A549 (cell line): Measurements from ENCODE around the gene SYCP2. TPM values are rescaled to one million over a fixed set of nuclear protein-coding genes. Genes with fewer than 3 reads are reported as not detected.
A peak's percentile ranks its signal among the peaks of the same experiment; 100 is the strongest.

Experiments used
- ATAC-seq, 2 experiments: fragments of 200-7000 bp in 1 of 2; fragments of >200 bp in 1 of 2; cut with Nextera tagmentation in 1 of 2; cut with Tn5 transposase in 1 of 2; 3 replicates each; pipeline versions ENCODE4 v1.8.0 to v1.9.1; 2018 to 2020; ENCODE audit warnings: mild to moderate bottlenecking in 1 of 2, moderate library complexity in 1 of 2
- CTCF ChIA-PET: fragments of 300-600 bp; sonication (Branson Sonifier 250); formaldehyde crosslinking; extraction: SDS; loops from one replicate; lab custom pipeline; 2021; ENCODE audit warnings: antibody characterized with exemption, inconsistent platforms; lab: Yijun Ruan, JAX
- POLR2A ChIA-PET: fragments of 350-600 bp; formaldehyde crosslinking; extraction: SDS; loops from one replicate; lab custom pipeline; 2021; ENCODE audit warnings: antibody characterized with exemption, inconsistent platforms; lab: Yijun Ruan, JAX
- DNase-seq, 2 experiments: peaks; one replicate each; pipeline versions ENCODE4 v3.0.0 to v3.0.0-alpha.2; 2011 to 2016; ENCODE audit warnings: low read depth in 1 of 2, low spot score in 1 of 2
- FAIRE-seq: peaks from 2 replicates; lab custom pipeline; 2011; peaks lifted over from hg19 to GRCh38; lab: Jason Lieb, UNC
- H3K27ac ChIP-seq, 2 experiments: fragments of >200 bp; sonication (Bioruptor Twin); formaldehyde crosslinking; 3 replicates each; pipeline ENCODE4 v1.5.1; 2016 to 2017
- H3K4me1 ChIP-seq: fragments of >200 bp; sonication (Bioruptor Twin); formaldehyde crosslinking; 3 replicates; pipeline ENCODE4 v1.6.1; 2016
- H3K4me2 ChIP-seq: fragments of >200 bp; sonication (Bioruptor Twin); formaldehyde crosslinking; 3 replicates; pipeline ENCODE4 v1.6.1; 2016
- H3K4me3 ChIP-seq: fragments of >200 bp; sonication (Bioruptor Twin); formaldehyde crosslinking; 3 replicates; pipeline ENCODE4 v1.5.1; 2016
- H3K9me3 ChIP-seq: fragments of >200 bp; sonication (Bioruptor Twin); formaldehyde crosslinking; 3 replicates; pipeline ENCODE4 v1.6.1; 2016
- BHLHE40 ChIP-seq: IDR thresholded peaks from 2 replicates; pipeline ENCODE4 v1.6.1; 2012; ENCODE audit warnings: low read depth, low read length, inconsistent platforms
- CHD2 ChIP-seq: fragments of 150-350 bp; IDR thresholded peaks from 2 replicates; pipeline ENCODE4 v1.6.1; 2014; ENCODE audit warnings: low read length; ENCODE audit not compliant: partially characterized antibody
- CHD4 ChIP-seq: fragments of 200-600 bp; sonication (generic); IDR thresholded peaks from 2 replicates; pipeline ENCODE4 v1.6.1; 2016; ENCODE audit warnings: antibody characterized with exemption, mild to moderate bottlenecking, borderline replicate concordance
- FOSB ChIP-seq: fragments of 250-450 bp; sonication (Bioruptor Pico); IDR thresholded peaks from 2 replicates; pipeline ENCODE4 v1.5.0; 2020; ENCODE audit warnings: mild to moderate bottlenecking, moderate library complexity
- FOXS1 ChIP-seq: fragments of 250-450 bp; sonication (Bioruptor Pico); IDR thresholded peaks from 2 replicates; pipeline ENCODE4 v1.5.0; 2020; ENCODE audit warnings: mild to moderate bottlenecking, moderate library complexity
- HDAC2 ChIP-seq: fragments of 200-600 bp; sonication (generic); IDR thresholded peaks from 2 replicates; pipeline ENCODE4 v1.6.1; 2016
- HES2 ChIP-seq: fragments of >200 bp; sonication (Bioruptor Twin); formaldehyde crosslinking; IDR thresholded peaks from 2 replicates; pipeline ENCODE4 v1.6.1; 2016
- HOXB13 ChIP-seq: fragments of 250-450 bp; sonication (Bioruptor Pico); IDR thresholded peaks from 2 replicates; pipeline ENCODE4 v1.5.0; 2020; ENCODE audit warnings: low read depth, mild to moderate bottlenecking, moderate library complexity
- MAFK ChIP-seq: fragments of 450-650 bp; IDR thresholded peaks from 2 replicates; pipeline ENCODE4 v1.6.1; 2014; ENCODE audit not compliant: partially characterized antibody
- NPAS2 ChIP-seq: fragments of 250-450 bp; sonication (Bioruptor Pico); IDR thresholded peaks from 2 replicates; pipeline ENCODE4 v1.8.0; 2022; ENCODE audit warnings: mild to moderate bottlenecking, moderate library complexity, borderline replicate concordance
- PBX3 ChIP-seq: IDR thresholded peaks from 2 replicates; pipeline ENCODE4 v1.6.1; 2012
- RFX5 ChIP-seq: fragments of 450-650 bp; IDR thresholded peaks from 2 replicates; pipeline ENCODE4 v1.7.1; 2014; ENCODE audit warnings: antibody characterized with exemption, mild to moderate bottlenecking, moderate library complexity
- TP53 ChIP-seq: fragments of 250-450 bp; sonication (Bioruptor Pico); IDR thresholded peaks from 2 replicates; pipeline ENCODE4 v1.5.0; 2021; ENCODE audit warnings: mild to moderate bottlenecking, moderate library complexity
- USF2 ChIP-seq: fragments of 450-650 bp; IDR thresholded peaks from 2 replicates; pipeline ENCODE4 v1.6.1; 2014; ENCODE audit warnings: antibody characterized with exemption
- ZFP36 ChIP-seq: fragments of 450-650 bp; IDR thresholded peaks from 2 replicates; pipeline ENCODE4 v1.6.1; 2014; ENCODE audit warnings: borderline replicate concordance; ENCODE audit not compliant: partially characterized antibody
- WGBS: methylation state at CpG from one replicate; pipeline ENCODE4 v1.1.6; 2017; ENCODE audit errors: missing lambda C conversion rate; 5-methylcytosine and 5-hydroxymethylcytosine counted together
- polyA plus RNA-seq, 4 experiments: library from polyadenylated mRNA; depleted of rRNA in 3 of 4; stranded (reverse); fragments of >200 nt; fragmentation: RNase III in 1 of 4; extraction: RNeasy Plus Mini Kit Qiagen cat#74134 plus additional on column Dnase treatment in 1 of 4; gene quantifications; 2 replicates in 3 of 4; 3 replicates in 1 of 4; pipeline ENCODE4 v1.2.3, GENCODE V29; 2011 to 2017

Gene SYCP2
- polyA plus RNA-seq, 2 of the 4 experiments (the other 2 are of a cell fraction): 0.52 to 2.1 TPM

GRCh38 chr20:59831024-59831915 lies 102.2 kb downstream of the SYCP2 start:
- Histone ChIP-seq H3K4me2 (no peak overlapping the region), H3K27ac (no peak overlapping the region), H3K4me1 (no peaks in the 10 kb centered on the region), H3K9me3 (no peaks in the 10 kb centered on the region), H3K4me3 (no peak overlapping the region)
- WGBS: 44% methylated on average over 16 of the region's 23 CpGs
- ChIA-PET POLR2A (no interaction called here), CTCF (interaction anchor here (0.9 to 1.7 kb wide), 5 partner anchors 16 to 49 kb away, joined by 3 to 4 read pairs (median 3); no protein-coding TSS in a partner anchor)
- DNase-seq (no peak), ATAC-seq (no peak), FAIRE-seq (no peak)
- no peak for TF ChIP-seq CHD4

GRCh38 chr20:59830665-59831023 lies 102.8 kb downstream of the SYCP2 start:
- TF ChIP-seq HDAC2 (no peak), TP53 (CRISPR knock-in tag) (no peak), CHD2 (no peak), BHLHE40 (no peak), HOXB13 (no peak), PBX3 (no peak), NPAS2 (CRISPR knock-in tag) (no peak), RFX5 (no peak), MAFK (no peak), FOSB (CRISPR knock-in tag) (no peak), FOXS1 (no peak), USF2 (no peak), HES2 (no peak)
- H3K4me3 ChIP-seq: no peak overlapping the region
- FAIRE-seq (no peak), ATAC-seq (no peak), DNase-seq (no peak)
- H3K4me1 ChIP-seq: no peaks in the 10 kb centered on the region
- 25% methylated on average over 3 of the region's 6 CpGs for WGBS
- H3K27ac ChIP-seq: no peak overlapping the region
- ChIA-PET POLR2A (no interaction called here), CTCF (interaction anchor here (1.2 to 1.7 kb wide), 3 partner anchors 17 to 48 kb away, joined by 3 to 4 read pairs (median 3); no protein-coding TSS in a partner anchor)
- no peaks in the 10 kb centered on the region for H3K9me3 ChIP-seq
- H3K4me2 ChIP-seq: no peak overlapping the region

GRCh38 chr20:59829786-59830664 lies 103.4 kb downstream of the SYCP2 start:
- no peak for FAIRE-seq
- no peaks in the 10 kb centered on the region for H3K4me1 ChIP-seq
- CTCF ChIA-PET: interaction anchor here (1.3 to 1.7 kb wide), 3 partner anchors 18 to 30 kb away, joined by 3 to 4 read pairs (median 3); no protein-coding TSS in a partner anchor
- ATAC-seq: no peak
- no peak overlapping the region for H3K4me2 ChIP-seq
- POLR2A ChIA-PET: no interaction called here
- no peaks in the 10 kb centered on the region for H3K9me3 ChIP-seq
- no peak overlapping the region; a peak in 1 of 6 replicates for H3K27ac ChIP-seq
- WGBS: 21% methylated on average over 12 of the region's 12 CpGs
- no peak for DNase-seq
- no peak overlapping the region for H3K4me3 ChIP-seq
- TF ChIP-seq BHLHE40: no peak
- peak; percentile 7 for TF ChIP-seq ZFP36
